GM18511 (cell line): ENCODE results near the gene SRGN.
"Not testable (repeated sequence)": the region's sequence is repeated elsewhere in the genome, so short reads cannot be mapped to it uniquely, and the experiment has no call there.

Source experiments
- ATAC-seq: cut with Tn5 transposase; IDR thresholded peaks from one replicate; pipeline ENCODE4 v1.9.1; 2021; ENCODE audit warnings: mild to moderate bottlenecking, moderate library complexity; ENCODE audit not compliant: unreplicated experiment

Gene SRGN

GRCh38 chr10:69087590-69088470, at the start of gene SRGN:
Gene SRGN, plus strand, starts transcription at chr10:69088103. Its CDS starts 55 bp downstream, at chr10:69088158.
- ATAC-seq, result peak; percentile 76

- ATAC-seq, result not testable (repeated sequence)
Observed at GRCh38 chr10:69040904-69041303, 47.0 kb upstream of the SRGN start.

GRCh38 chr10:69042417-69042816, 45.5 kb upstream of the SRGN start:
- no peak for ATAC-seq

GRCh38 chr10:69042838-69043237, 45.1 kb upstream of the SRGN start:
- ATAC-seq, result no peak

- ATAC-seq, result peak; percentile 54
Observed at GRCh38 chr10:69043931-69044531, 43.9 kb upstream of the SRGN start.

GRCh38 chr10:69044546-69044945, 43.4 kb upstream of the SRGN start:
- ATAC-seq, result peak; percentile 9

GRCh38 chr10:69045441-69046300, 42.2 kb upstream of the SRGN start:
- peak; percentile 66 for ATAC-seq

GRCh38 chr10:69047111-69047832, 40.6 kb upstream of the SRGN start:
- no peak for ATAC-seq

GRCh38 chr10:69048103-69048502, 39.8 kb upstream of the SRGN start:
- no peak for ATAC-seq

- no peak for ATAC-seq
Observed at GRCh38 chr10:69049566-69049961, 38.3 kb upstream of the SRGN start.

GRCh38 chr10:69051303-69051702, 36.6 kb upstream of the SRGN start:
- ATAC-seq, result no peak

- no peak for ATAC-seq
Observed at GRCh38 chr10:69051710-69052487, 36.0 kb upstream of the SRGN start.

GRCh38 chr10:69052736-69053135, 35.2 kb upstream of the SRGN start:
- no peak for ATAC-seq

GRCh38 chr10:69055241-69055640, 32.7 kb upstream of the SRGN start:
- no peak for ATAC-seq

GRCh38 chr10:69056129-69056528, 31.8 kb upstream of the SRGN start:
- peak; percentile 45 for ATAC-seq

- ATAC-seq, result no peak
Observed at GRCh38 chr10:69056536-69057260, 31.2 kb upstream of the SRGN start.

GRCh38 chr10:69057261-69057950, 30.5 kb upstream of the SRGN start:
- no peak for ATAC-seq

GRCh38 chr10:69057951-69058297, 30.0 kb upstream of the SRGN start:
- no peak for ATAC-seq
